SH-SY5Y (cell line): Measurements from ENCODE around the gene NFIA.

Source experiments
- GATA2 ChIP-seq: IDR thresholded peaks from 2 replicates; pipeline ENCODE4 v1.6.1; 2011; ENCODE audit warnings: mild to moderate bottlenecking, low read depth, low read length
- GATA3 ChIP-seq: IDR thresholded peaks from 2 replicates; pipeline ENCODE4 v1.6.1; 2011; ENCODE audit warnings: low read depth, mild to moderate bottlenecking, low read length, moderate library complexity

NFIA gene

DNA sequence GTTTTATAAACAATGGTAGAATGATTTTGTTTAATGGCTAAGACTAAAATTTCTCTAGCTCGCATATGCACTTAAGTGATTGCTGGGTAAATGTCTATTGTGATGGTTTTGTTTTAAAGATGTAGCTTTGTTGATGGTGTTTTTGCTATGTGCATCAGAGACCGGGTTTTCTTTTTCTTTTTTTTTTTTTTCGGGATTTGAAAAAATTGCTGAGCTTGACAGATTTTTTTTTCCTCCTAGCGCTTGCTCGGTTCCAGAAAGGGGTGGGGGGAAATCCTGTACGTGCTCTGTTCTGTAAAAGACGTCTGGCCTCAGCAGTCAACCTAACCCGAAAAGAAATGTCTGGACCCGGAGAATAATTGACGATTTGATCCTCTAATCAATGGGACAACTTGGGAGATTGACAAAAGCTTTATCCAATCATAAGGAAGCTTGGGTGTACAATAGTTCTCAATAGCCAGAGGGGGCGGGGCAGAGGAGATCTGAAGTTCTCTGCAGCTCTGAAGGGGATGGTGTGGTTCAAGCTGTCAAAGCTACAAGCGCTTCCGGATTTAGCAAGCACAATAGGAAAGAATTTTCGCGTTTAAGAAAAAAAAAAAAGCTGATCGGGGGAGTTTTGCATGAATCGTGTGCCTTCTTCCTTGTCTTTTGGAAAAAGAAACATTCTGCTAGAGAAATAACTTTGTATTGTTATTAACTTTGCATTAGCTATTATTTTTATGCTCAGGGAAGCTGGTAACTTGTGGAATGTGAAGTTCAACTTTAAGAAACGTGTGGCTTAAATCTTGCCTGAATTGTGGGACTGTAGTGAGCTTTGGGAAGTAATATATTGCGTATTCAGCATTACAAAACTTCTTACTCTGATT is 4.5 kb upstream of the NFIA start:
- no peak for TF ChIP-seq GATA3
- no peak for TF ChIP-seq GATA2

DNA sequence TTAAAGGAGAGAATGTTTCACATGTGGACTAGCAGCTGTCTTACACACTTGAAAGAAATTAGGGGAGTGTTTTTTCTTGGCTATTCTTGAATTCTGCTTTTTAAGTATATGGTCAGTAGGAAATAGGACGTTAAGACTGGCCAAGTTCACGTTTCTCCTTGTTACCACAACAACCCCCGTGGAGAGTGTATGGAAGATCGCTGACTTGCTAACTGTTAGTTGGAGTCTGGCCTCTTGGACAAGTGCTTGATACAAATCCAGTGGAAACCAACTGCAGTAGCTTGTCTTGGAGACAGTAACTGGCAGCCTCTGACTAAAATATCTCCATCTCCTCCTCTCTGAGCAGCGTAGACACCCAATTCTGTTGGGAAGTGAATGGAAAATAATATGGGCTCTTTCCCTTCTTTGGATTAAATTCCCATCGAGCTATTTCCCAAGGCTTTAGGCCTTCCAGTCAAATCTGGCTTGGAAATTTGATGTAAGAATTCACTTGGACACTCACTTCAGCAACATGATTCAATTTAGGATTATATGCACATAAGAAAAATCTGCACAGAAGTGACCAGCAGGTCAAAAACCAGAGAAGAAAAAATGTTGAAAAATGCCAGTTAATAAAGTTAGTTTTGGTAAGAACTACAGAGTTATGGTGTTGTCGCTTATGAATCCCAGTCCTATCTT is 3.6 kb upstream of the NFIA start:
- TF ChIP-seq GATA3: no peak
- TF ChIP-seq GATA2: no peak

DNA sequence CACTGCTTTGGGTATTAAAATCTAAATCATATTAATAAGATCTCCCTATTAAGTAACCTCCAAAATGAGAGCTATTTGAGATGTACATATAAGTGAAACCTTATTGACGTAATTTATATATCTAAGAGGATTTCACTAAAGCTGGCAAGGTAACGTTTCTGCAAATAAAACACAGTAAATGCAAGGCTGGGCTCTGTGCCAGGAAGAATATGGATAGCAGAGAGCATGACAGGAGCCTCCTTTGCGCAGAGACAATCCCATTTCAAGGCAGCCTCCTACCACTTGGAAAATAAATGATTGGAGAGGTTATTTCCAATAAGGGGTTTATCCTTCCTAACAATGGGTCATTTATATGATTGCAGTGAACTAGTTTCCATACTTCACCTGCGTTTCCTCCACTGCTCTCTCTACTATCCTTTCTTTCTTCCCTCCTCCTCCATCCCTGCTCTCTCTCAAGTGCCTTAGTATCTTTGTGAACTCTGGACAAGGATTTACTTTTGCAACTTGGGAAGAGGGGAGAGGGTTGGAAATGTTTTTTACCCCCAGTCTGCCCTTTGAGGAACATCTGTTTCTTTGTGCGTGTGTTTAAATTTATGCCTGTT is 3.0 kb upstream of the NFIA start:
- no peak for TF ChIP-seq GATA2
- no peak for TF ChIP-seq GATA3

DNA sequence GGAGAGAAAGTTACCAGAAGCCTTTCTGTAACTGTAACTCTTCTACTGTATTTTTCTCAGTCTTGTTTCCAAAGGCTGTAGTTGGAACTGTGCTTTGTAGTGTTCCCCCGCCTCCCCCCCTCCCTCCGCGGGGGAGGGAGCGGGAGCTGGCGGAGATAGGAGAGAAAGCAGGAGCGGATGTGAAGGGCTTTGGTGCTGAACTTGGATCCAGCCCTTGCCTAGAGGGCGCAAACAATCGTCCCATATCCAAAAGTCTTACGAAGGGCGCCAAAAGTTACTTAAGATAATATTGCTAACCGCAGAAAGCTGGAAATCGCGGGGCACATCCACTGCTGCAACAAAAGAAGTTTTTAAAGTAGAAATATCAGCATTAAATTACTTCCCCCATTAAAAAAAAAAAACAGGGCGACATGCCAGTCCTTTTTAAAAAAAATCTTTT is 2.4 kb upstream of the NFIA start:
- TF ChIP-seq GATA2: 0 out of 2 replicates have a peak, but pooled peaks have one; percentile 8
- TF ChIP-seq GATA3: no peak

DNA sequence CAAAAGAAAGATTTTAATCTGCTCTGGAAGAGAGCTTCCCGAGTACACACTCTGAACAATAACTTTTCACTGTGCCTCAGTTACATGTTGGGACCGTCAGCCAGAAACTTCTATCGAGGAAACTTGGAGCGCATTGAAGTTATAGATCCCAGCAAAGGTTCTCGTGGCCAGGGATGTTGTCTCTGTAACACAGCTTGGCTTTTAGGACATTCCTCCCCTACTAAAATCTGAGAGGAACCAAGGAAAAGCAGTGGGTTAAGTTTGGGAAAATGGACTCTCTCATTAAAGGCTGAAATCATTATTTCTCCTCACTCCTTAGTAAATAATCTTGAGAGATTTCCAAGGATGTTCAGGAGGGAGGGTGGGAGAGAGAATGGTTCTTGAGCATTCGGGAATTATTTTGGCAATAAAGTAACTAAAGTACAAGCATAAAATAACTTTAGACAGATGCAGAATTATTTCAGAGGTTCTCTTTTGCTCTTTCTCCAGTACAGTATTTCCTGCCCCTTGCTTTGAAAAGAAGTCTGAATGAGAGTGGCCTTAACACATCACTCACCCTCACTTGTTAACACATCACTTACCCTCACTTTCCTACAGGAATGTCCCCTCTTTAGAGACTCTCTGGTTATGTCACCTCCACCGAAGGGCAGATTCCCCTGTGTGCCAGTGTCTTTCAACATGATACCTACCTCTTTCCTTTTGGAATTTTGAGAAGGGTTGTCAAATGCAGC is 1.8 kb upstream of the NFIA start:
- TF ChIP-seq GATA3: no peak
- TF ChIP-seq GATA2: no peak

DNA sequence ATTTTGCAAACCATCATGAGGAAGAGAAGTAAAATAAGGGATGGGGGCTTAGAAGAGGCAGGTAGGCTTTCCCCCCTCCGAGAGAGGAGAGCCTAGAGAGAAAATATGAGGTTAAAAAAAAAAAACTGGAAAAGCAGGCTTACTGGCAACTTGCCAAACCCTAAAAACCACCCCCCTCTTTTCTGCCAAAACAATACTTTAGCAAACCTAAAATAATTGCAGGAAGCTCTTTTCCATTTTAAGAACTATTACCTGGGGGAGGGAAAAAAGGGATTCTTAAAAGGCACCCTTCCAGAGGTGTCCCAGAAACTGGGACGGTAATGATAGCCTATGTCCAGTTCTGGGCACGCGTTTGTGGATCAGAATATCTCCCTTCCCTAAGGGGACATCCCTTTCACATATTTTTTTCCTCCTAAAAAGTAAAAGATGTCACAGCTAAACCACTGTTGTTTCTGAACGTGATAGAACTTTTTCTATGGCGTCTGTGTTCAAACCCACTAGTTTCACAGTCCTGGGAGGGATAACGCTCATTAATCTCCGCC is 1.1 kb upstream of the NFIA start:
- no peak for TF ChIP-seq GATA2
- TF ChIP-seq GATA3: no peak

DNA sequence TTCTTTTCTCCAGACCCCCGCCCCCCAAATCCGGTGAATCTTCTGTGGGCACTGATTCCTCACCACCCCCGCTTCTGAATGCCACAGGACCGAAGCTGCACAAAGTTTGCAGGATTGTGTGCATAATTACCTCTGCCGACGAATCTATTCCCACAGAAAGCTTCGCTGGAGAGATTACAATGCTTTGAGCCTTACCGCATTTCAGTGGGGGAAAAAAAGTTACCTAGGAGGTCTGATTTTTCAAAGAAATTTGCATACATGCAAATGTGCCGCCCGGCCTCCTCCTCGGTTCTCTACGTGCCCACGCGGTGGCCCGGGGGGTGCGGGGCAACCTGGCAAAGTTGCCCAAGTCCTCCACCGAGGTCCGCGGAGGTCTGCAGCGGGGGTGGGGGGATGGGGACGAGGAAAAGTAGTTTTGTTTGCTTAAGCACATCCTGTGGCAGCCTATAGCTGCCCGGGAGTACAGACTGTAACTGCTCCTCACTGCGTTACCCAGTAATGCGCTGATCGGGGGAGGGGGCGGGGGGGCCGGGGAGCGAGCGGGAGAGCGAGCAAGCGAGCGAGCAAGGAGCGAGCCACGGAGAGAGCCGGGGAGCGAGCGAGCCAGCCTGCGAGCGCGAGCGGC is 563 bp upstream of the NFIA start:
- TF ChIP-seq GATA3: no peak
- no peak for TF ChIP-seq GATA2

DNA sequence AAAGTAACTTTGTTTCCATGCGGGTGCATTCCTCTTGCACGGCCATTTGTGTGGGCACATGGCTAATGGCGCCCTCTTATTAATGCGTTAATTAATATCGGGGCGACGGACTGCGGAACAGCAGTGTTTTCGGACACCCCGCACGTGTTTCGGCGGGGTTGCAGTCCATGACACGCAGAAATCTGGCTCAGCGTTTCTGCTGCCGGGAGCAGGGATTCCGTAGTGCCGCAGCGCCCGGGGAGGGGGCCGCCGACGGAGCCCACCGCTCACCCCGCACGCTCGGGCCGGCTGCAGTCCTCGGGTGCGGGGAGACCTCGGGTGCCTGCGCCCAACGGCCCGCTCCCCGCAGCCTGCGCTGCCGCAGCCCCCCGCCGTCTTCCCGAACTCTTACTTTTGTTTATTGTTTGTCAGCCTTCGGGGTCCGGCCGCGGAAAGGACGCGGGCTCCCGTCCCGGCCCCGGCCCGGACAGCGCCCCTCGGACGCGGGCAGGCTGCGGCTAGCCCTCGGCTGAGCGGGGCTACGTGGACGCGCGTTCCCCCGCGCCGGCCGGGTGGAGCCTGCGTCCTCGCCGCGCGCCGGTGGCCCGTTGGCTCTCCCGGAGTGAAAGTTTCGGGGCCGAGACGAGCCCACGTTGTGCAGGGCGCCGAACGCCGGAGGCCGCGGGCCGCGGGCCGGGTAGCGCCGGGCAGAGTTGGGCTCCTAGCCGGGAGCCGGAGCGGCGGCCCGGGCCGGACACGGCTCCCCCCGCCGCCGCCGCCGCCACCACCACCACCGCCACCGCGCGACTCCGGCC is 849 bp downstream of the NFIA start:
- TF ChIP-seq GATA3 (no peak), GATA2 (no peak)

DNA sequence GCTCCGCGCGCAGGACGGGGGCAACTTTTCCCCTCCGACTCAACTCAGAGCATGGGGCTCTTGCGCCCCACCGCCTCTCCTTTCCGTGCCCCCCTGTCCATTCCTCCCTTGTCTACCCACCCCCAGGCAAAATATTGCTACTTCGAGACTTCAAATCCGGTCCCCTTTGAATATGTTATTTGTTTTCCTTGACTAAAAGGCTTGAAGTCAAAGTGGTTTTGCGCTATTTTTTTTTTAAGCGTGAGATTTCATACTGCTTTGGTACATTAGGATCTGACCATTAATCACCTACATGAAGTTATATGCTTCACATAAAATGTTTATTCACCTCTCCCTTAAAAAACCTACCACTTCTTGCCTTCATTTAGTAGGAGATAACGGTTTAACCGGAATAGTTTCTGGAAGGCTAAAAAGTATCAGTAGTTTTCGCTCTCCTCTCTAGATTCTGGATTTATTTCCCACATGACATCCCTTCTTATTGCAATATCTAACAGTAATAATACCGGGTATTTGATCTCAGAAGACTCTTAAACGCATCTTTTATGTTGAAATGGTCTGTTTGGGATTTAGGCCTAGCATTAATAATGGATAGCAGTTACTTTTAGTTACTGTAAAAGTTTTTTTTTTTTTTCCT is 1.6 kb downstream of the NFIA start:
- TF ChIP-seq GATA2 (no peak), GATA3 (no peak)

DNA sequence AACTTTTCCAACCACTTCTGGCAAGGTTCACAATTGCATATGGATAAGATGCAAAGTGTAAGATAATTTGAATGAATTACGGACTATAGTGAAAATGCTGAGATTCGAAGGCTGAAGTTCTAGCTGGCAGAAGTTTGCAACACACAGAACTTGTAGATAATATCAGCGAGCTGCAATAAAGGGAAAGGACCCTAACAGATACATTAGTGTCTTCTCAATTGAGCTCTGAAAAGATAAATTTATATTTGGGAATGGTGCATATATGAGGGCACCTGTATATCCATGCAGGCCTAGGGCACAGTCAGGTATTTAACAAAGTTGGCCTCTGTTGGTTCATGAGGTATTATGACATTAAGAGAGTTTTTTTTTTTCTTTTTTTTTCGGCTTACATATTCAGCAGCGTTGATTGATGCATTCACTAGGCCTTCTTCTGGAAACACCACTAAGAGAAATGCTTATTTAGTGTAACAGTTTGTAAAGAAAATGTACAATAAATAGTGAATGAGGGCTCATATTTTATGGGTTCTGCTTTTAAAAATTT is 2.2 kb downstream of the NFIA start:
- no peak for TF ChIP-seq GATA2
- no peak for TF ChIP-seq GATA3

DNA sequence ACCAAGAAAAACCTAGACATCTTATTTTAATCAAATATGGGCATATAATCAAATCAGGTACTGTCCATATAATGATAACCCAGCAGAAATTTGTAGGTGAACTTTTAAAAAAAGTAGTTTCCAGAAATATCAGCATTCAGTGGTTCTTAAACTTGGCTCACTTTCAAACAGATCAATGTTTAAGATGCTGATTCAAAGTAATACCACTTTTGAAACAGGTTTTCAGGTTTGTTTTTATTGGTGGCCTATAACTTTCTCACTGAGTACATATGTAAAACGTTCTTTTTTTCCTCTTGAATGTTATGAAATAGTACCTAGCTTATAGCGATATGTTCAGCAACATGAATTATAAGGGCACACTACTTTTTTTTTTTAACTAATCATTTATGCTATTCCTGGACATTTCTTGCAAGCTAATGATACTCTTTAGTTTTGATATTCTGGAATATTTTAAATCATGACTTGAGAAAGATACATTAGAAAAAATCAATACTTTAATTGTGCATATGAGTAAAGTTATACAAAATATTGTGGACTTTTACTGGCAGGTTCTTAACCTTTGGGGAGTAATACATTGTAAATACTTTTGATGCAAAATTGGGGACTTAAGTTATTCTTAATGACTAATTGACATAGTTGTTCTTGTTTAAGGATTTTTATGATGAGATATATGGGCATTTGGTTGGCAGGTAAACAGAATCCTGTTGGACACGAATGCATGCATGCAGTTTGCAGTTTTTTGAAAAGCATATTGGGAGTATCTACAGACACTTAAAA is 3.0 kb downstream of the NFIA start:
- no peak for TF ChIP-seq GATA2
